Parathyroid adenoma (tissue), 2 donors: ENCODE results near the gene LYG1.
"Not testable (repeated sequence)": the region's sequence is repeated elsewhere in the genome, so short reads cannot be mapped to it uniquely, and the experiment has no call there.

Experiments
- H2AFZ ChIP-seq: fragments of 300-600 bp; sonication (generic); one replicate; pipeline ENCODE4 v1.7.0; 2017; ENCODE audit warnings: antibody characterized with exemption, mild to moderate bottlenecking
- H3K27ac ChIP-seq: fragments of 300-600 bp; sonication (generic); one replicate; pipeline ENCODE4 v1.7.0; 2017
- H3K27me3 ChIP-seq: fragments of 300-600 bp; sonication (generic); one replicate; pipeline ENCODE4 v1.7.0; 2017; ENCODE audit warnings: low read length; ENCODE audit not compliant: control insufficient read depth, insufficient read depth
- H3K36me3 ChIP-seq: fragments of 300-600 bp; sonication (generic); one replicate; pipeline ENCODE4 v1.7.0; 2017; ENCODE audit warnings: low read length; ENCODE audit not compliant: control insufficient read depth, insufficient read depth
- H3K4me1 ChIP-seq: fragments of 300-600 bp; sonication (generic); one replicate; pipeline ENCODE4 v1.7.0; 2017; ENCODE audit warnings: control low read depth
- H3K4me2 ChIP-seq: fragments of 300-600 bp; sonication (generic); one replicate; pipeline ENCODE4 v1.7.0; 2017; ENCODE audit warnings: low read length
- H3K4me3 ChIP-seq: fragments of 300-600 bp; sonication (generic); one replicate; pipeline ENCODE4 v1.7.0; 2017; ENCODE audit warnings: low read depth, low read length
- H3K79me2 ChIP-seq: fragments of 300-600 bp; sonication (generic); one replicate; pipeline ENCODE4 v1.7.0; 2017; ENCODE audit warnings: control low read depth
- H3K9ac ChIP-seq: fragments of 300-600 bp; sonication (generic); one replicate; pipeline ENCODE4 v1.7.0; 2017; ENCODE audit warnings: mild to moderate bottlenecking
- H3K9me3 ChIP-seq: fragments of 300-600 bp; sonication (generic); one replicate; pipeline ENCODE4 v1.7.0; 2017; ENCODE audit warnings: low read length; ENCODE audit not compliant: control insufficient read depth
- CTCF ChIP-seq: fragments of 300-600 bp; sonication (generic); IDR thresholded peaks from one replicate; pipeline ENCODE4 v1.7.0; 2017; ENCODE audit warnings: antibody characterized with exemption, mild to moderate bottlenecking
- donor health status: primary hyperparathyroidism.

The LYG1 gene

GRCh38 chr2:99297994-99298393, 3.0 kb downstream of the LYG1 start:
- Histone ChIP-seq H3K4me3 (no peak overlapping the region), H3K9me3 (no peaks in the 10 kb centered on the region), H3K27me3 (no peaks in the 10 kb centered on the region), H3K36me3 (no peaks in the 10 kb centered on the region), H3K4me2 (no peak overlapping the region), H3K79me2 (no peaks in the 10 kb centered on the region), H3K27ac (no peak overlapping the region), H3K4me1 (no peaks in the 10 kb centered on the region), H3K9ac (no peak overlapping the region), H2AFZ (no peak overlapping the region)
- no peak for TF ChIP-seq CTCF

GRCh38 chr2:99285526-99285925, 15.5 kb downstream of the LYG1 start:
- no peak for TF ChIP-seq CTCF
- no peak overlapping the region for H2AFZ ChIP-seq
- H3K4me2 ChIP-seq, result no peak overlapping the region
- no peaks in the 10 kb centered on the region for H3K4me1 ChIP-seq
- no peaks in the 10 kb centered on the region for H3K27me3 ChIP-seq
- no peaks in the 10 kb centered on the region for H3K36me3 ChIP-seq
- H3K4me3 ChIP-seq, result no peak overlapping the region
- H3K79me2 ChIP-seq, result no peaks in the 10 kb centered on the region
- H3K9me3 ChIP-seq, result no peaks in the 10 kb centered on the region
- no peak overlapping the region for H3K27ac ChIP-seq
- no peak overlapping the region for H3K9ac ChIP-seq

- no peak overlapping the region for H3K4me3 ChIP-seq
- no peak overlapping the region for H3K9ac ChIP-seq
- no peak overlapping the region for H2AFZ ChIP-seq
- no peaks in the 10 kb centered on the region for H3K4me1 ChIP-seq
- no peak for TF ChIP-seq CTCF
- no peaks in the 10 kb centered on the region for H3K36me3 ChIP-seq
- H3K27ac ChIP-seq, result no peak overlapping the region
- H3K27me3 ChIP-seq, result no peaks in the 10 kb centered on the region
- H3K79me2 ChIP-seq, result no peaks in the 10 kb centered on the region
- no peaks in the 10 kb centered on the region for H3K9me3 ChIP-seq
- H3K4me2 ChIP-seq, result no peak overlapping the region
Observed at GRCh38 chr2:99279969-99280695, 20.9 kb downstream of the LYG1 start.

GRCh38 chr2:99278793-99279291, 22.2 kb downstream of the LYG1 start:
- no peaks in the 10 kb centered on the region for H3K9me3 ChIP-seq
- H3K4me2 ChIP-seq, result no peak overlapping the region
- H3K79me2 ChIP-seq, result no peaks in the 10 kb centered on the region
- H3K36me3 ChIP-seq, result no peaks in the 10 kb centered on the region
- H3K27ac ChIP-seq, result no peak overlapping the region
- H3K4me3 ChIP-seq, result no peak overlapping the region
- no peak overlapping the region for H3K9ac ChIP-seq
- TF ChIP-seq CTCF, result no peak
- H3K27me3 ChIP-seq, result no peaks in the 10 kb centered on the region
- H3K4me1 ChIP-seq, result no peaks in the 10 kb centered on the region
- no peak overlapping the region for H2AFZ ChIP-seq

- not testable (repeated sequence) for H3K36me3 ChIP-seq, H2AFZ ChIP-seq, H3K27ac ChIP-seq, H3K9ac ChIP-seq, H3K9me3 ChIP-seq, H3K4me2 ChIP-seq, H3K4me1 ChIP-seq, H3K27me3 ChIP-seq, H3K4me3 ChIP-seq, H3K79me2 ChIP-seq
Observed at GRCh38 chr2:99278195-99278765, 22.7 kb downstream of the LYG1 start.
